Astrocyte (in vitro differentiated cells and primary cell): ENCODE data around the gene AKR1A1. TPM values are rescaled to one million over a fixed set of nuclear protein-coding genes. Genes with fewer than 3 reads are reported as not detected.
A peak's percentile ranks its signal among the peaks of the same experiment; 100 is the strongest.

Experiments
- DNase-seq: peaks from one replicate; pipeline ENCODE4 v3.0.0-alpha.2; 2010; ENCODE audit warnings: low read depth
- FAIRE-seq: peaks from 2 replicates; lab custom pipeline; 2011; peaks lifted over from hg19 to GRCh38; lab: Jason Lieb, UNC
- H2AFZ ChIP-seq: 2 replicates; pipeline ENCODE4 v1.6.0; 2012; ENCODE audit warnings: low read depth, low read length, inconsistent platforms
- H3K27ac ChIP-seq: 2 replicates; pipeline ENCODE4 v1.5.1; 2011; ENCODE audit warnings: low read depth, low read length, inconsistent platforms
- H3K27me3 ChIP-seq: 2 replicates; pipeline ENCODE4 v1.6.0; 2011; ENCODE audit warnings: low read length, inconsistent platforms; ENCODE audit not compliant: insufficient read depth
- H3K36me3 ChIP-seq: 2 replicates; pipeline ENCODE4 v1.5.1; 2011; ENCODE audit warnings: low read length, inconsistent platforms; ENCODE audit not compliant: insufficient read depth
- H3K4me1 ChIP-seq: 2 replicates; pipeline ENCODE4 v1.5.1; 2011; ENCODE audit warnings: low read length, inconsistent platforms; ENCODE audit not compliant: insufficient read depth
- H3K4me2 ChIP-seq: 2 replicates; pipeline ENCODE4 v1.6.0; 2012; ENCODE audit warnings: low read length, inconsistent platforms
- H3K4me3 ChIP-seq: 2 replicates; pipeline ENCODE4 v1.5.1; 2011; ENCODE audit warnings: low read depth, mild to moderate bottlenecking, low read length, inconsistent platforms; ENCODE audit not compliant: insufficient read depth
- H3K79me2 ChIP-seq: 2 replicates; pipeline ENCODE4 v1.6.0; 2012; ENCODE audit warnings: mild to moderate bottlenecking, low read length, inconsistent platforms; ENCODE audit not compliant: insufficient read depth
- H3K9ac ChIP-seq: 2 replicates; pipeline ENCODE4 v1.6.0; 2012; ENCODE audit warnings: mild to moderate bottlenecking, low read length, inconsistent platforms
- H3K9me3 ChIP-seq: 2 replicates; pipeline ENCODE4 v1.5.1; 2012; ENCODE audit warnings: low read depth, mild to moderate bottlenecking, low read length, inconsistent platforms; ENCODE audit not compliant: insufficient read depth
- H4K20me1 ChIP-seq: 2 replicates; pipeline ENCODE4 v1.6.0; 2012; ENCODE audit warnings: low read length, inconsistent platforms; ENCODE audit not compliant: insufficient read depth
- H3K27ac Mint-ChIP-seq: one replicate; pipeline ENCODE4 v1.8.0; 2021; ENCODE audit warnings: mild to moderate bottlenecking, mixed read lengths; ENCODE audit not compliant: unreplicated experiment
- H3K27me3 Mint-ChIP-seq: one replicate; pipeline ENCODE4 v1.8.0; 2021; ENCODE audit warnings: low read depth, mixed read lengths; ENCODE audit not compliant: unreplicated experiment
- H3K36me3 Mint-ChIP-seq: one replicate; pipeline ENCODE4 v1.8.0; 2021; ENCODE audit warnings: low read depth, mixed read lengths; ENCODE audit not compliant: unreplicated experiment
- H3K4me1 Mint-ChIP-seq: one replicate; pipeline ENCODE4 v1.8.0; 2021; ENCODE audit warnings: low read depth, mixed read lengths; ENCODE audit not compliant: unreplicated experiment
- H3K4me3 Mint-ChIP-seq: one replicate; pipeline ENCODE4 v1.8.0; 2021; ENCODE audit warnings: mild to moderate bottlenecking, moderate library complexity, mixed read lengths; ENCODE audit not compliant: unreplicated experiment
- H3K9me3 Mint-ChIP-seq: one replicate; pipeline ENCODE4 v1.8.0; 2021; ENCODE audit warnings: mild to moderate bottlenecking, mixed read lengths; ENCODE audit not compliant: unreplicated experiment
- CTCF ChIP-seq: IDR thresholded peaks from 2 replicates; pipeline ENCODE4 v1.5.1; 2011; ENCODE audit warnings: low read depth, mild to moderate bottlenecking, inconsistent platforms, low read length, moderate library complexity; ENCODE audit not compliant: insufficient read depth
- EZH2 ChIP-seq: IDR thresholded peaks from 2 replicates; pipeline ENCODE4 v1.6.1; 2012; ENCODE audit warnings: mild to moderate bottlenecking, low read length, inconsistent platforms; ENCODE audit not compliant: insufficient read depth
- total RNA-seq: library from RNA; stranded (reverse); gene quantifications from 2 replicates; pipeline ENCODE4 v1.2.1, GENCODE V29; 2021

Gene AKR1A1
- total RNA-seq, 1 donor from 2014 or later: 118 TPM

DNA sequence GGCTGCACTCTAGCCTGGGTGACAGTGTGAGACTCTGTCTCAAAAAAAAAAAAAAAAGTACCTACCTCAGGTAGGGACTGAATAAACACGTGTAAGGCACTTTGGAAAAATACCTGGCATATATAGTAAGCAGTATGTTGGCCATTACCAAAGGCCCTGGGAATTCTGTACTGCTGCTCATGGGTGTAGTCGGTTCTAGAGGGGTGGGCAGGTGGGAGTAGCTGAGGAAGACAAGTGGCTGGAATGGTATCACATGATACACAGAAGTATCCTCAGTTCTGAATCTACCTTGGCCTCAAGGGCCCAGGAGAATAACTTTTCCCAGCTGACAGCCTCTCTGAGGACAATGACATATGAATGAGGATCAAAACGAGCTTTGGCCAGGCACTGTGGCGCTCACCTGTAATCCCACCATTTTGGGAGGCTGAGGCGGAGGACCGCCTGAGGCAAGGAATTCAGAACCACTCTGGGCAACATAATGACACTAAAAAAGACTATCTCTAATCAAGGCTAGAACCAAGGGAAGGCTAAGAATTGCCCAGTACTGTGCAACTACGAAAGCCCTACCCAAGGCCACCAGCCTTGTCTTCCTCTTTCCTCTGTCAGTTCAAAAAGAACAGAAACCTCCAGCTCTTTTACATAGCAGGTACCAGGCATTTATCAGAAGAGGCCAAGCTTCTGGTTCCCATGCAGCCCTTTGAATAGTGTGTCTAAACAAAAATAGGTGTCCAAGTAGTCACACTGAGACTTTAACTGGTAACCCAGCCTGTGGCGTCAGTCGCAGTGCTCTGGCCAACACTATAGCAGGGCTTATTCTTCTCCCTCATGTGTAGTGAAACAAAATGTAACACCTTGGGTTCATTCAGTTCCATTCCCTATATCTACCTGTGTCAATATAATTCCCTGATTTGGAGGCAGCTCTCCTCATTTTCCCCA is 40.3 kb upstream of the AKR1A1 start:
- Mint-ChIP-seq H3K27me3 (no peaks in the 10 kb centered on the region), H3K9me3 (no peaks in the 10 kb centered on the region), H3K4me1 (peaks cover 13% of the 10 kb centered on the region), H3K27ac (peak overlapping the region; percentile 18), H3K4me3 (no peak overlapping the region), H3K36me3 (peaks cover 22% of the 10 kb centered on the region)
- TF ChIP-seq CTCF: no peak
- TF ChIP-seq EZH2: no peak
- FAIRE-seq: no peak
- no peak overlapping the region for H3K4me2 ChIP-seq
- H3K79me2 ChIP-seq: peaks cover 9% of the 10 kb centered on the region
- no peak for DNase-seq
- peaks cover 7% of the 10 kb centered on the region for H3K4me1 ChIP-seq
- H3K36me3 ChIP-seq: peaks cover 49% of the 10 kb centered on the region
- no peak overlapping the region for H2AFZ ChIP-seq
- H3K4me3 ChIP-seq: no peak overlapping the region
- H4K20me1 ChIP-seq: peaks cover 67% of the 10 kb centered on the region
- H3K27ac ChIP-seq: no peak overlapping the region
- no peaks in the 10 kb centered on the region for H3K27me3 ChIP-seq
- no peaks in the 10 kb centered on the region for H3K9me3 ChIP-seq
- no peak overlapping the region for H3K9ac ChIP-seq

DNA sequence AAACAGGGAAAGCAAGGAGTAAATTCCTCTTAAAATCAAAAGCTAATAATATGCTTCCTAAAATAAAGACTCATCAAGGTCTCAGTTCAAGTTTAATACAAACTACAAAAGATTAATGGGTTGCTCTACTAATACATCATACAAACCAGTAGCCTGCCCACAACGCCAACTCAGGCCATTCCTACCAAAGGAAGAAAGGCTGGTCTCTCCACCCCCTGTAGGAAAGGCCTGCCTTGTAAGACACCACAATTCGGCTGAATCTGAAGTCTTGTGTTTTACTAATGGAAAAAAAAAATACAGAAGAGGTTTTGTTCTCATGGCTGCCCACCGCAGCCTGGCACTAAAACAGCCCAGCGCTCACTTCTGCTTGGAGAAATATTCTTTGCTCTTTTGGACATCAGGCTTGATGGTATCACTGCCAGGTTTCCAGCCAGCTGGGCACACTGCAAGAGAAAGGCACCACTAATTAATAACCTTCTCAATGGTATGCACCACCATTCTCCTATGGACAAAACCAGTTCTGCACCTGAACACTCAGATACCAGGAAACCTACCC is 39.6 kb upstream of the AKR1A1 start:
- peaks cover 24% of the 10 kb centered on the region for H3K36me3 Mint-ChIP-seq
- no peaks in the 10 kb centered on the region for H3K9me3 ChIP-seq
- H3K4me1 Mint-ChIP-seq: peaks cover 18% of the 10 kb centered on the region
- peaks cover 56% of the 10 kb centered on the region for H3K36me3 ChIP-seq
- no peak overlapping the region for H3K4me3 Mint-ChIP-seq
- H2AFZ ChIP-seq: no peak overlapping the region
- no peaks in the 10 kb centered on the region for H3K27me3 ChIP-seq
- no peak for FAIRE-seq
- H3K4me2 ChIP-seq: no peak overlapping the region
- no peak overlapping the region for H3K4me3 ChIP-seq
- no peak overlapping the region for H3K27ac ChIP-seq
- H4K20me1 ChIP-seq: peaks cover 74% of the 10 kb centered on the region
- H3K79me2 ChIP-seq: peaks cover 13% of the 10 kb centered on the region
- TF ChIP-seq CTCF: no peak
- TF ChIP-seq EZH2: no peak
- no peak overlapping the region for H3K27ac Mint-ChIP-seq
- DNase-seq: no peak
- peaks cover 7% of the 10 kb centered on the region for H3K4me1 ChIP-seq
- no peaks in the 10 kb centered on the region for H3K27me3 Mint-ChIP-seq
- H3K9me3 Mint-ChIP-seq: no peaks in the 10 kb centered on the region
- H3K9ac ChIP-seq: no peak overlapping the region
